ENCODE data around the gene GALE. TPM values are rescaled to one million over a fixed set of nuclear protein-coding genes. Genes with fewer than 3 reads are reported as not detected.
"Not testable (repeated sequence)": the region's sequence is repeated elsewhere in the genome, so short reads cannot be mapped to it uniquely, and the experiment has no call there.

Gene GALE
- total RNA-seq, 2 experiments from 2014 or later = 19.7 to 23.1 TPM

GRCh38 chr1:23784846-23785245, 15.7 kb downstream of the GALE start:
- Mint-ChIP-seq H3K4me1 (ENCODE audit: low read depth) (peaks cover 14% of the 10 kb centered on the region), H3K27ac (no peak overlapping the region), H3K27me3 (ENCODE audit: low read depth) (no peaks in the 10 kb centered on the region), H3K4me3 (no peak overlapping the region), H3K9me3 (no peaks in the 10 kb centered on the region), H3K36me3 (ENCODE audit: low read depth) (peaks cover 39% of the 10 kb centered on the region)
- DNase-seq = no peak
- CTCF ChIA-PET = interaction anchor here (0.7 to 1.2 kb wide), 2 partner anchors 10 to 79 kb away, joined by 3 to 6 read pairs; no protein-coding TSS in a partner anchor
- intact Hi-C loops (cut with micrococcal nuclease) = no loop called here

- CTCF ChIA-PET = interaction anchor here (0.6 kb wide), 1 partner anchor 52 kb away, joined by 4 read pairs; no protein-coding TSS in a partner anchor
Measured at GRCh38 chr1:23783141-23783540, 17.4 kb downstream of the GALE start.

DNA sequence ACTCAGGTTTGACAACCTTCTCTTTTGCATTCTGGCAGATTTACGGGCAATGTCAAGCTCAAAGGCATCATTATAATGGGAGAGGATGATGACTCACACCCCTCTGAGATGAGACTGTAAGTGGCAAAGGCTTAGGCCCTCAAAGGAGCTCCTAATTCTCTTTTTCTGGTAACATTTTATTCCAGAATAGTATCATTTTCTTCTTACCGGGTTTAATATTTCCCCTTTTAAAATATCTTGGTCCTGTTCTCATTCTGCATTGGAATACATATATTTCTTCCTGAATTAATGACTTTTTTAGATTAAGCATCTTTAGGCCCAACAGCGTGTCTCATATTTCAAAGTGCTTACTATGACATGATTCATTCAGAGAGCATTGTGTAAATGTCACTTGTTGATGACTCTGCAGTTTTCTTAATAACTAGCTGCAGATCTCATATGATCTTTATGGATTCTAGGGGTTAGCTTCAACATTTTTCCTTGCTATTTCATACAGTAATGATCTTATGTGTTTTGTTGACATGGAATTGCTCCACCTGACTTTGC, 20.7 kb downstream of the GALE start:
- peaks cover 41% of the 10 kb centered on the region for H3K4me1 Mint-ChIP-seq (ENCODE audit: low read depth)
- H3K9me3 Mint-ChIP-seq = no peaks in the 10 kb centered on the region
- no peaks in the 10 kb centered on the region for H3K27me3 Mint-ChIP-seq (ENCODE audit: low read depth)
- CTCF ChIA-PET = interaction anchor here (1.0 to 3.8 kb wide), 4 partner anchors 9 to 140 kb away, joined by 4 to 19 read pairs (median 6); no protein-coding TSS in a partner anchor
- peak overlapping the region; percentile 86 for H3K4me3 Mint-ChIP-seq
- DNase-seq = no peak
- H3K36me3 Mint-ChIP-seq (ENCODE audit: low read depth) = peaks cover 15% of the 10 kb centered on the region
- intact Hi-C loops (cut with micrococcal nuclease) = loop anchor here (2.0 kb wide), 2 partner anchors 35 to 45 kb away; partner anchors contain the start of gene HMGCL
- peak overlapping the region; percentile 67 for H3K27ac Mint-ChIP-seq

More at GRCh38 chr1:23783141-23783540, 17.4 kb downstream of the GALE start:
- H3K4me1 Mint-ChIP-seq (ENCODE audit: low read depth) = peaks cover 24% of the 10 kb centered on the region
- H3K4me3 Mint-ChIP-seq; H3K27ac Mint-ChIP-seq; H3K9me3 Mint-ChIP-seq; intact Hi-C loops (cut with micrococcal nuclease); DNase-seq; H3K27me3 Mint-ChIP-seq (ENCODE audit: low read depth): not testable (repeated sequence)
- peaks cover 36% of the 10 kb centered on the region for H3K36me3 Mint-ChIP-seq (ENCODE audit: low read depth)

DNA sequence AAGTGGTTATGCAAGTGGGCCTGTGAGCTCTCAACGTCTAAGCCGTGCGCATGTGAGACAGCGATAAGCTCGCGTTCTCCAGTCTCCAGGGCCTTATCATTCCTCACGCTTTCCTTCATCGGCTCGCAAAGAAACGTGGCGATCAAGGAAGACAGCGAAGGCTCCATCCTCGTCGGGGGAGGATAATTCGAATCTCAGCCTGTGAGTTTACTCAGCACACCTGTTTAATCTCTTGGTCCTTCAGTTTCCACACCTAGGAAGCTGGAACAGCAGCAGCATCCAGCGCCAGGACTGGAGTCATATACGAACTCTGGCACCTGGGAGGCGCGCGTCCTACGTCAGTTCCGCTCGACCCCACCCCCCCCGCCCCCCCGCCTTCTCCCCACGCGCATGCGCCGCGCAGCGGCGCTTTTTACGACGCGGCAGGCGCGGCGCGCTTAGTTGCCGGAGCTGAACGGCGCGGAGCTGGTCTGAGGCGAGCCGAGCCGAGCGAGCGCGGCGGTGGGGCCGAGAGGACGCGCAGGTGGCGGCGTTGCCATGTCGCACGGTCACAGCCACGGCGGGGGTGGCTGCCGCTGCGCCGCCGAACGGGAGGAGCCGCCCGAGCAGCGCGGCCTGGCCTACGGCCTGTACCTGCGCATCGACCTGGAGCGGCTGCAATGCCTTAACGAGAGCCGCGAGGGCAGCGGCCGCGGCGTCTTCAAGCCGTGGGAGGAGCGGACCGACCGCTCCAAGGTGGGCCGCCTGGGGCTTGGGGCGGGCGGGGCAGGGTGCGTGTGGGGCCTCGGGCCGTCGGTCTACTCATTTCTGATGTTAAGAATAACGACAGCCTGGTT, 22.4 kb downstream of the GALE start, which contains the start of gene PITHD1:
Gene PITHD1 (plus strand): TSS at position 440 of the 836 bp plus-strand sequence. CDS start 98 bp downstream, at position 538.
- peak; percentile 81 for DNase-seq
- peak within 1 kb of the TSS; percentile 86 for H3K4me3 Mint-ChIP-seq
- H3K9me3 Mint-ChIP-seq = no peaks in the 10 kb centered on the region
- CTCF ChIA-PET = interaction anchor here (0.6 to 1.8 kb wide), 4 partner anchors 33 to 186 kb away, joined by 3 to 5 read pairs (median 3); partner anchors contain the start of gene RPL11
- H3K27me3 Mint-ChIP-seq (ENCODE audit: low read depth) = no peaks in the 10 kb centered on the region
- peak within 1 kb of the TSS; percentile 88 for H3K27ac Mint-ChIP-seq
- intact Hi-C loops (cut with micrococcal nuclease) = loop anchor here (1.0 to 2.0 kb wide), 5 partner anchors 13 to 181 kb away; partner anchors contain the start of genes GALE, HMGCL, LYPLA2 and PNRC2
- peaks cover 50% of the 10 kb centered on the region for H3K4me1 Mint-ChIP-seq (ENCODE audit: low read depth)
- peaks cover 14% of the 10 kb centered on the region for H3K36me3 Mint-ChIP-seq (ENCODE audit: low read depth)

- intact Hi-C loops (cut with micrococcal nuclease) = no loop called here
- Mint-ChIP-seq H3K4me1 (ENCODE audit: low read depth) (peaks cover 51% of the 10 kb centered on the region), H3K36me3 (ENCODE audit: low read depth) (peaks cover 7% of the 10 kb centered on the region)
Measured at GRCh38 chr1:23776217-23776616, 24.3 kb downstream of the GALE start.

DNA sequence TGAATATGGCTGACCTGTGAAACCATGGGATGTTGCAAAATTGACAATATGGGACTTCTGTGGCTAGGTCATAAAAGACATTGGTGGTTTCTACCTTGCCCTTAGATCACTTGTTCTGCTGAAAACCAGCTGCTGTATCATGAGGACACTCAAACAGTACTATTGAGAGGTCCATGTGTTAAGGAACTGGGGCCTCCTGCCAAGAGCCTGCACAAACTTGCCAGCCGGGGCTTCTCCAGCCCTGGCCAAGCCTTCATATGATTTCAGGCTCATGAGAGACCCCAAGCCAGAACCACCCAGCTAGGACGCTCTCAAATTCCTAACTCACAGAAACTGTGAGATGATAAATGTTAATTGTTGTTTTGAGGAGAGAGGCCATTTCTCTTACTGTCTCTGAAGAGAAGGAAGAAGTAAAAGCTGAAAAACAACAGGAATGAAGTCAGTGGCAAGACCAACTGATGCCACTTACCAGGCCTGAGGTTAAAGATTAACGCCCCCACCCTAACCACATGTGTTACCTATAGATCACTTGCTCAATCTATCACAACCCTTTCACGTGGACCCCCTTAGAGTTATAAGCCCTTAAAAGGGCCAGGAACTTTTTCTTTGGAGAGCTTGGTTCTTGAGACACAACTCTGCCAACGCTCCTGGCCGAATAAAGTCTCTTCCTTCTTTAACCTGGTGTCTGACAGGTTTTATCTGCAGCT, 26.2 kb downstream of the GALE start:
- peaks cover 1% of the 10 kb centered on the region for H3K36me3 Mint-ChIP-seq (ENCODE audit: low read depth)
- peak overlapping the region; percentile 30 for H3K27ac Mint-ChIP-seq
- no peaks in the 10 kb centered on the region for H3K9me3 Mint-ChIP-seq
- peaks cover 38% of the 10 kb centered on the region for H3K4me1 Mint-ChIP-seq (ENCODE audit: low read depth)
- no peak overlapping the region for H3K4me3 Mint-ChIP-seq
- CTCF ChIA-PET = interaction anchor here (0.6 to 2.0 kb wide), 6 partner anchors 10 to 142 kb away, joined by 3 to 9 read pairs (median 4); no protein-coding TSS in a partner anchor
- H3K27me3 Mint-ChIP-seq (ENCODE audit: low read depth) = no peaks in the 10 kb centered on the region
- intact Hi-C loops (cut with micrococcal nuclease) = no loop called here
- no peak for DNase-seq

More at GRCh38 chr1:23776217-23776616, 24.3 kb downstream of the GALE start:
- Mint-ChIP-seq H3K27me3 (ENCODE audit: low read depth) (no peaks in the 10 kb centered on the region), H3K4me3 (no peak overlapping the region), H3K9me3 (no peaks in the 10 kb centered on the region), H3K27ac (no peak overlapping the region)
- CTCF ChIA-PET = interaction anchor here (0.6 to 2.0 kb wide), 4 partner anchors 9 to 140 kb away, joined by 3 to 9 read pairs (median 5); partner anchors contain the start of gene RPL11
- no peak for DNase-seq

DNA sequence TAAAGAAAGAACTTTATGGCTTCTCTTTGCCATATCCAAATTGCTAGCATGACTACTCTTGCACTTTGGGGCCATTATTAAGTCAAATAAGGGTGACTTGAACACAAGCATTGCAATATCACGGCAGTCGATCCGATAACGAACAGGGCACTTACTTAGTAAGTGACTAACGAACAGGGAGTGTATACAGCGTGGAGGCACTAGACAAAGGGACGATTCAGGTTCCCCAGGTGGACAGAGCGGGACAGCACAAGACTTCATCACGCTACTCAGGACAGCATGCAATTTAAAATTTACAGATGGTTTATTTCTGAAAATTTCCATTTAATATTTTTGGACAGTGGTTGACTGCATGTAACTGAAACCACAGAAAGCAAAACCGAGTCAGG, 27.7 kb downstream of the GALE start:
- Mint-ChIP-seq H3K9me3 (no peaks in the 10 kb centered on the region), H3K4me3 (no peak overlapping the region), H3K36me3 (ENCODE audit: low read depth) (peaks cover 1% of the 10 kb centered on the region), H3K27ac (no peak overlapping the region), H3K27me3 (ENCODE audit: low read depth) (no peaks in the 10 kb centered on the region), H3K4me1 (ENCODE audit: low read depth) (peaks cover 33% of the 10 kb centered on the region)
- CTCF ChIA-PET = no interaction called here
- intact Hi-C loops (cut with micrococcal nuclease) = loop anchor here (1.0 kb wide), 2 partner anchors 95 to 143 kb away; partner anchors contain the start of gene FUCA1
- no peak for DNase-seq

- CTCF ChIA-PET = interaction anchor here (0.6 to 2.7 kb wide), 37 partner anchors 8 to 1144 kb away, joined by 3 to 23 read pairs (median 4); partner anchors contain the start of genes CNR2, ELOA, GALE and HMGCL
- intact Hi-C loops (cut with micrococcal nuclease) = loop anchor here (1.0 kb wide), 2 partner anchors 96 to 144 kb away; partner anchors contain the start of gene FUCA1
- Mint-ChIP-seq H3K36me3 (ENCODE audit: low read depth) (peaks cover 1% of the 10 kb centered on the region), H3K27ac (no peak overlapping the region), H3K4me1 (ENCODE audit: low read depth) (peaks cover 31% of the 10 kb centered on the region), H3K27me3 (ENCODE audit: low read depth) (no peaks in the 10 kb centered on the region), H3K9me3 (no peaks in the 10 kb centered on the region), H3K4me3 (no peak overlapping the region)
- DNase-seq = peak; percentile 95
Measured at GRCh38 chr1:23772049-23772853, 28.3 kb downstream of the GALE start.

- intact Hi-C loops (cut with micrococcal nuclease) = no loop called here
- CTCF ChIA-PET = no interaction called here
- Mint-ChIP-seq H3K4me3 (no peak overlapping the region), H3K27ac (no peak overlapping the region), H3K36me3 (ENCODE audit: low read depth) (peaks cover 2% of the 10 kb centered on the region), H3K4me1 (ENCODE audit: low read depth) (peaks cover 9% of the 10 kb centered on the region), H3K27me3 (ENCODE audit: low read depth) (no peaks in the 10 kb centered on the region), H3K9me3 (no peaks in the 10 kb centered on the region)
- DNase-seq = no peak
Measured at GRCh38 chr1:23768733-23769132, 31.8 kb downstream of the GALE start.

GRCh38 chr1:23763041-23763577, 37.4 kb downstream of the GALE start:
- intact Hi-C loops (cut with micrococcal nuclease) = no loop called here
- Mint-ChIP-seq H3K9me3 (no peaks in the 10 kb centered on the region), H3K4me1 (ENCODE audit: low read depth) (no peaks in the 10 kb centered on the region), H3K4me3 (no peak overlapping the region), H3K27me3 (ENCODE audit: low read depth) (no peaks in the 10 kb centered on the region), H3K27ac (no peak overlapping the region), H3K36me3 (ENCODE audit: low read depth) (peaks cover 16% of the 10 kb centered on the region)
- DNase-seq = no peak
- CTCF ChIA-PET = interaction anchor here (0.7 to 0.9 kb wide), 5 partner anchors 9 to 824 kb away, joined by 3 to 10 read pairs (median 4); no protein-coding TSS in a partner anchor

GRCh38 chr1:23759277-23759676, 41.3 kb downstream of the GALE start:
- no peaks in the 10 kb centered on the region for H3K9me3 Mint-ChIP-seq
- no peaks in the 10 kb centered on the region for H3K27me3 Mint-ChIP-seq (ENCODE audit: low read depth)
- CTCF ChIA-PET = interaction anchor here (0.6 kb wide), 1 partner anchor 13 kb away, joined by 3 read pairs; no protein-coding TSS in a partner anchor
- no peak for DNase-seq
- H3K27ac Mint-ChIP-seq = no peak overlapping the region
- H3K4me3 Mint-ChIP-seq = no peak overlapping the region
- H3K4me1 Mint-ChIP-seq (ENCODE audit: low read depth) = no peaks in the 10 kb centered on the region
- H3K36me3 Mint-ChIP-seq (ENCODE audit: low read depth) = peaks cover 31% of the 10 kb centered on the region
- intact Hi-C loops (cut with micrococcal nuclease) = no loop called here

Data from activated naive CD4-positive, alpha-beta T cell treated with anti-CD3 and anti-CD28 coated beads for 36 hours (primary cell).